Mesendoderm (in vitro differentiated cells): ENCODE data around the gene CCSER2.
"Not testable (repeated sequence)": the region's sequence is repeated elsewhere in the genome, so short reads cannot be mapped to it uniquely, and the experiment has no call there.

ENCODE experiments used
- DNase-seq: peaks from one replicate; pipeline ENCODE4 v3.0.0; 2013
- H2AK5ac ChIP-seq: 2 replicates; pipeline ENCODE4 v1.6.1; 2013; ENCODE audit warnings: low read length, inconsistent platforms
- H2BK120ac ChIP-seq: 2 replicates; pipeline ENCODE4 v1.6.1; 2013; ENCODE audit warnings: low read depth, mild to moderate bottlenecking, low read length, moderate library complexity, mixed read lengths
- H2BK15ac ChIP-seq: replicated peaks from 2 replicates; pipeline ENCODE4 v1.6.1; 2013; ENCODE audit warnings: low read depth, mild to moderate bottlenecking, moderate library complexity
- H2BK5ac ChIP-seq: 2 replicates; pipeline ENCODE4 v1.6.1; 2013; ENCODE audit warnings: low read length, inconsistent platforms
- H3K18ac ChIP-seq: 2 replicates; pipeline ENCODE4 v1.6.1; 2013; ENCODE audit warnings: mild to moderate bottlenecking, low read length, mixed read lengths
- H3K23ac ChIP-seq: one replicate; pipeline ENCODE4 v1.6.1; 2013; ENCODE audit warnings: low read length
- H3K27ac ChIP-seq: 2 replicates; pipeline ENCODE4 v1.5.1; 2013; ENCODE audit warnings: low read depth, mild to moderate bottlenecking, inconsistent platforms, low read length, moderate library complexity
- H3K27me3 ChIP-seq: 2 replicates; pipeline ENCODE4 v1.6.1; 2013; ENCODE audit warnings: low read length, control low read depth, mild to moderate bottlenecking, inconsistent platforms; ENCODE audit not compliant: insufficient read depth, poor library complexity
- H3K36me3 ChIP-seq: 2 replicates; pipeline ENCODE4 v1.6.1; 2013; ENCODE audit warnings: low read length, inconsistent platforms; ENCODE audit not compliant: control insufficient read depth, insufficient read depth
- H3K4ac ChIP-seq: one replicate; pipeline ENCODE4 v1.6.1; 2013; ENCODE audit warnings: low read depth, mild to moderate bottlenecking, low read length, moderate library complexity
- H3K4me1 ChIP-seq: 2 replicates; pipeline ENCODE4 v1.6.1; 2013; ENCODE audit warnings: low read depth, low read length, inconsistent platforms; ENCODE audit not compliant: control insufficient read depth
- H3K4me2 ChIP-seq: 2 replicates; pipeline ENCODE4 v1.6.1; 2013; ENCODE audit warnings: low read length
- H3K4me3 ChIP-seq: 2 replicates; pipeline ENCODE4 v1.5.1; 2013; ENCODE audit warnings: mild to moderate bottlenecking, low read length
- H3K56ac ChIP-seq: one replicate; pipeline ENCODE4 v1.6.1; 2013; ENCODE audit warnings: low read length
- H3K79me1 ChIP-seq: 2 replicates; pipeline ENCODE4 v1.6.1; 2013; ENCODE audit warnings: low read length, inconsistent platforms
- H3K79me2 ChIP-seq: 2 replicates; pipeline ENCODE4 v1.6.1; 2013; ENCODE audit warnings: mild to moderate bottlenecking, low read length; ENCODE audit not compliant: control insufficient read depth, insufficient read depth
- H3K9ac ChIP-seq: 2 replicates; pipeline ENCODE4 v1.6.1; 2013; ENCODE audit warnings: low read length, inconsistent platforms
- H4K5ac ChIP-seq: one replicate; pipeline ENCODE4 v1.6.1; 2013; ENCODE audit warnings: low read length
- H4K8ac ChIP-seq: one replicate; pipeline ENCODE4 v1.6.1; 2013; ENCODE audit warnings: low read depth, mild to moderate bottlenecking, control low read depth, low read length, moderate library complexity
- WGBS: extraction: QIAGEN DNeasy Blood & Tissue Kit; methylation state at CpG from one replicate; pipeline ENCODE4 v1.1.7; 2013; ENCODE audit warnings: low lambda C conversion rate, missing lambda C conversion rate; ENCODE audit not compliant: insufficient coverage; ENCODE audit errors: extremely low coverage; 5-methylcytosine and 5-hydroxymethylcytosine counted together

CCSER2 gene

DNA sequence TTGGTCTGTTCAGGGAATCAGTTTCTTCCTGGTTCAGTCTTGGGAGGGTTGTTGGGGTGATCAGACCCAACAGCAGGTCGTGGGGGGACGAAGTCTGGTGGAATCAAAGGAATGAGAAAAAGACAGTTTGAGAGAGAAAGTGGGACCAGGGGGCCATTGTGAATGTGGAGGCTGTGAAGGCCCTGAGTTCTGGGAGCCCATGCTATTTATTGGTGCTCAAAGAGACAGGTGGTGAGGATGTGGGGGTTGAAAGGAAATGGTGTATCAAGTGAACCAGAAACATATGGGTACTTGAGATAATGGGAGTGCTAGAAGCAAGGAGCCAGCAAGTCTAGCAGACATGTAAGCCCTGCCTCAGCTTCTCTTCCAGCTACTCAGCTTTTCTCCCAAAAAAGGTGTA is 84.1 kb downstream of the CCSER2 start:
- DNase-seq, result no peak
- H3K36me3 ChIP-seq, result no peaks in the 10 kb centered on the region
- no CpG with 5 or more reads among the region's 2 CpGs for WGBS

DNA sequence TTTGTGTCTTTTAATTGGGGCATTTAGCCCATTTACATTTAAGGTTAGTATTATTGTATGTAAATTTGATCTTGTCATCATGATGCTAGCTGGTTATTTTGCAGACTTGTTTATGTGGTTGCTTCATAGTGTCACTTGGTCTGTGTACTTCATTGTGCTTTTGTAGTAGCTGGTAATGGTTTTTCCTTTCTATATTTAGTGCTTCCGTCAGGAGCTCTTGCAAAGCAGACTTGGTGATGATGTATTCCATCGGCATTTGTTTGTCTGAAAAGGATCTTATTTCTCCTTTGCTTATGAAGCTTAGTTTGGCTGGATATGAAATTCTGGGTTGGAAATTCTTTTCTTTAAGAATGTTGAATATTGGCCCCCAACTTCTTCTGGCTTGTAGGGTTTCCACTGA is 85.7 kb downstream of the CCSER2 start:
- WGBS, result no CpG with 5 or more reads among the region's 2 CpGs
- not testable (repeated sequence) for H2BK120ac ChIP-seq, H3K79me1 ChIP-seq, H3K27me3 ChIP-seq, H3K56ac ChIP-seq, H4K8ac ChIP-seq, H2AK5ac ChIP-seq, H4K5ac ChIP-seq, DNase-seq, H3K27ac ChIP-seq, H2BK5ac ChIP-seq, H3K23ac ChIP-seq, H3K4me1 ChIP-seq, H3K79me2 ChIP-seq, H3K4me2 ChIP-seq, H2BK15ac ChIP-seq, H3K36me3 ChIP-seq, H3K18ac ChIP-seq, H3K4ac ChIP-seq, H3K4me3 ChIP-seq, H3K9ac ChIP-seq

More for the DNA sequence above, 84.1 kb downstream of the CCSER2 start:
- Histone ChIP-seq H3K4ac (no peak overlapping the region), H3K56ac (no peak overlapping the region), H2BK120ac (no peak overlapping the region), H3K9ac (no peak overlapping the region), H2BK15ac (no peak overlapping the region), H3K4me3 (no peak overlapping the region), H3K79me2 (peaks cover 7% of the 10 kb centered on the region), H4K8ac (no peak overlapping the region), H3K18ac (no peak overlapping the region), H3K23ac (no peak overlapping the region), H3K4me2 (no peak overlapping the region), H3K27ac (no peak overlapping the region), H3K79me1 (peaks cover 8% of the 10 kb centered on the region), H4K5ac (no peak overlapping the region), H3K4me1 (no peaks in the 10 kb centered on the region), H3K27me3 (no peaks in the 10 kb centered on the region), H2AK5ac (no peak overlapping the region), H2BK5ac (no peak overlapping the region)

DNA sequence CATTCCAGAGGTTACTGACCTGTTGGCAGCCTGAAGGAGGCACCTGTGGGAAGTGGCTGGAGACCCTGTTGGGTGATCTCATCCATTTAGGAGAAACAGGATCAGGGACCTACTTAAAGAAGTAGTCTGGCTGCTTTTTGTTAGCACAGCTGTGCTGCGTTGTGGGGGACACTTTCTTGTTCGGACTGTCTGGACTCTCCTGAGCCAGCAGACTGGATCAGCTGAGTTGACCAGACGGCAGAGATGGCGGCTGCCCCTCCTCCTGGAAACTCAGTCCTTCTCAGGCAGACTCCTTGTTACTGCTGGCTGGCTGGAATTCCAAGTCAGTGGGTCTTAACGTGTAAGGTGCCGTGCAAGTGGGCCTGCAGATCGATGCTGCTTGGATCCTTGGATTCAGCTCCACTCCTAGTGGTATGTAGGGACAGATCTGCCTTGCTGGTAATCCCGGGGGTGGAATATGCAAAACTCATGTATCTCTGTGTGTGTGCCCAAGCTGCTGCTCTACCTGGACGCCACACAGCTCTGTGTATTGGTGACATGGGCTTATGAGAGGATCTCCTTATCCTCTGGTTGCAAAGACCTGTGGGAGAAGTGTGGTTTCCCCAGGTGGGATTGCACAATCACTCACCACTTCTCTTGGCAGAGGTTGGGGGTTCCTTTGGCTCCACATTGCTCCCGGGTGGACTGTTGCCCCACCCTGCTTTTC is 87.3 kb downstream of the CCSER2 start:
- no peak overlapping the region for H2BK15ac ChIP-seq
- H3K18ac ChIP-seq, result no peak overlapping the region
- no peak overlapping the region for H3K9ac ChIP-seq
- H3K56ac ChIP-seq, result no peak overlapping the region
- H3K79me2 ChIP-seq, result peaks cover 7% of the 10 kb centered on the region
- H3K4me2 ChIP-seq, result no peak overlapping the region
- no CpG with 5 or more reads among the region's 10 CpGs for WGBS
- no peak overlapping the region for H2BK120ac ChIP-seq
- H3K36me3 ChIP-seq, result no peaks in the 10 kb centered on the region
- H3K4me3 ChIP-seq, result no peak overlapping the region
- H3K4ac ChIP-seq, result no peak overlapping the region
- H4K8ac ChIP-seq, result no peak overlapping the region
- peaks cover 5% of the 10 kb centered on the region for H3K79me1 ChIP-seq
- H2BK5ac ChIP-seq, result no peak overlapping the region
- no peak for DNase-seq
- H3K23ac ChIP-seq, result no peak overlapping the region
- H4K5ac ChIP-seq, result no peak overlapping the region
- no peaks in the 10 kb centered on the region for H3K27me3 ChIP-seq
- no peak overlapping the region for H2AK5ac ChIP-seq
- no peaks in the 10 kb centered on the region for H3K4me1 ChIP-seq
- no peak overlapping the region for H3K27ac ChIP-seq

DNA sequence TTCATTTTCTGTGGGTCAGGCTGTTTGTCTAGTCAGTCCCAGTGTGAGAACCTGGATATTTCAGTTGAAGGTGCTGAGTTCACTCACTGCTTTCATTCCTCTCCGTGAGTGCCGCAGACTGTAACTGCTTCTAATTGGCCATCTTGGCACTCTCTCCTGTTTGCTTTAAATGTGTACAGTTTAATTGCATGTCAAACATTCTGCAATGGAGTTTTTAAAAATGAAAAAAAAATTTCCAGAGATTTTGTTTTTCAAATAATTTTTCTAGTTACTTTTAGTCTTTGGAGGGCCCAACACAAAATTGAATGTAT is 87.8 kb downstream of the CCSER2 start:
- no peak overlapping the region for H2BK15ac ChIP-seq
- no peak overlapping the region for H3K27ac ChIP-seq
- WGBS, result no CpG with 5 or more reads among the region's 2 CpGs
- H3K4me3 ChIP-seq, result no peak overlapping the region
- no peak overlapping the region for H3K9ac ChIP-seq
- H2AK5ac ChIP-seq, result no peak overlapping the region
- H3K23ac ChIP-seq, result no peak overlapping the region
- peaks cover 5% of the 10 kb centered on the region for H3K79me1 ChIP-seq
- no peak overlapping the region for H3K4me2 ChIP-seq
- H2BK120ac ChIP-seq, result no peak overlapping the region
- H3K36me3 ChIP-seq, result no peaks in the 10 kb centered on the region
- no peak for DNase-seq
- no peak overlapping the region for H2BK5ac ChIP-seq
- H3K27me3 ChIP-seq, result no peaks in the 10 kb centered on the region
- H4K5ac ChIP-seq, result no peak overlapping the region
- H3K4ac ChIP-seq, result no peak overlapping the region
- H3K4me1 ChIP-seq, result no peaks in the 10 kb centered on the region
- peaks cover 7% of the 10 kb centered on the region for H3K79me2 ChIP-seq
- no peak overlapping the region for H3K18ac ChIP-seq
- H3K56ac ChIP-seq, result no peak overlapping the region
- no peak overlapping the region for H4K8ac ChIP-seq

DNA sequence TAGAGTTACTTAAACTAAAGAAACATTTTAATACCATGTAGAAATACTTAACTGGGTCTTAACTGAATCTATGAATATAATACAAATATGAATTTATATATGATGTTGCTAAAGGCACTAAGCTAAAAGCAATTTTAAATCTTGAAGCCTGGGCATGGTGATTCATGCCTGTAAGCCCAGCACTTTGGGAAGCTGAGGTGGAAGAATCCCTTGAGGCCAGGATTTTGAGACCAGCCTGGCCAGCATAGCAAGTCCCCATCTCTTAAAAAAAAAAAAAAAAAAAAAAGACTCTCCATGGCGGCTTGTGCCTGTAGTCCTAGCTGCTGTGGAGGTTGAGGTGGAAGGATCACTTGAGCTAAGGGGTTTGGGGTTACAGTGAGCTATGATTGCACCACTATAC is 95.3 kb downstream of the CCSER2 start:
- Histone ChIP-seq H3K56ac (no peak overlapping the region), H2AK5ac (no peak overlapping the region), H3K27me3 (no peaks in the 10 kb centered on the region), H3K79me2 (no peaks in the 10 kb centered on the region), H3K9ac (no peak overlapping the region), H4K5ac (no peak overlapping the region), H2BK5ac (no peak overlapping the region), H3K27ac (no peak overlapping the region), H3K23ac (no peak overlapping the region), H3K4me1 (no peaks in the 10 kb centered on the region), H3K4me3 (no peak overlapping the region), H3K4ac (no peak overlapping the region), H2BK15ac (no peak overlapping the region), H4K8ac (no peak overlapping the region), H3K4me2 (no peak overlapping the region), H3K36me3 (no peaks in the 10 kb centered on the region), H3K79me1 (no peaks in the 10 kb centered on the region), H2BK120ac (no peak overlapping the region), H3K18ac (no peak overlapping the region)
- no peak for DNase-seq
- no CpG with 5 or more reads among the region's 1 CpG for WGBS

DNA sequence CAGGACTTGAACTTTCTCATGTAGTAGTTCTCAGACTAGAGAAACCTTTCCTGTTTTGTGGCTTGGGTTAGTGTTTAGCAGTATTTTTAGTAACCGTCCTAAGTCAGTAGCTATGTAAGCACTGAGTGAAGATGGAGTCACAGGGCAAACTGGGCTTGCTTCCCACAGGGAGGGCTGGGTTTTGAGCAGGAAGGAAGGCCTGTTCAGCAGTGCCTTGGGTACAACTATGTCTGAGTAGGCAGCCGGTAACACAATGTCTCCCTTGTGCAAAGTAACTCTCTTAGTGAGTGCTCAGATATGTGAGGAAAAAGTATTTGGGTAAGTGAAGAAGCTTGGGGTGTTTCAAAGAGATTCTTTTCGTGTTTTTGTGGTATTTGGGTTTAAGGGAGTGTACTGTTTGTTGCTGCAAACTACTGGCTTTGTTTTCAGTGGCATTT is 96.4 kb downstream of the CCSER2 start:
- WGBS, result no CpG with 5 or more reads among the region's 3 CpGs
- DNase-seq, result peak; percentile 64

More for the DNA sequence above, 96.4 kb downstream of the CCSER2 start:
- H4K5ac ChIP-seq, result no peak overlapping the region
- H3K18ac ChIP-seq, result no peak overlapping the region
- H3K56ac ChIP-seq, result no peak overlapping the region
- no peaks in the 10 kb centered on the region for H3K79me1 ChIP-seq
- H3K27me3 ChIP-seq, result no peaks in the 10 kb centered on the region
- no peak overlapping the region for H3K23ac ChIP-seq
- no peak overlapping the region for H4K8ac ChIP-seq
- no peaks in the 10 kb centered on the region for H3K36me3 ChIP-seq
- no peak overlapping the region for H3K4me3 ChIP-seq
- no peak overlapping the region for H3K27ac ChIP-seq
- no peaks in the 10 kb centered on the region for H3K4me1 ChIP-seq
- no peak overlapping the region for H3K4me2 ChIP-seq
- no peak overlapping the region for H2BK120ac ChIP-seq
- H3K79me2 ChIP-seq, result no peaks in the 10 kb centered on the region
- H2BK5ac ChIP-seq, result no peak overlapping the region
- H2BK15ac ChIP-seq, result no peak overlapping the region
- H2AK5ac ChIP-seq, result no peak overlapping the region
- no peak overlapping the region for H3K4ac ChIP-seq
- no peak overlapping the region for H3K9ac ChIP-seq
